NOMO-1 treated with DMSO at 0.1 percent for 48 hours (cell line): ENCODE data around the gene ADGRA1.

ENCODE experiments used
- DNase-seq: peaks from one replicate; lab custom pipeline; 2025; ENCODE audit not compliant: unreplicated experiment; lab: John Stamatoyannopoulos, UW

The ADGRA1 gene

GRCh38 chr10:133075346-133076137, 12.2 kb upstream of the ADGRA1 start:
- no peak for DNase-seq

GRCh38 chr10:133076274-133077038, 11.3 kb upstream of the ADGRA1 start:
- no peak for DNase-seq

- DNase-seq = no peak
Observed at GRCh38 chr10:133079836-133080682, 7.7 kb upstream of the ADGRA1 start.

GRCh38 chr10:133080683-133081040, 7.1 kb upstream of the ADGRA1 start:
- DNase-seq = no peak

- DNase-seq = no peak
Observed at GRCh38 chr10:133081636-133082035, 6.1 kb upstream of the ADGRA1 start.

- DNase-seq = no peak
Observed at GRCh38 chr10:133082685-133083421, 4.9 kb upstream of the ADGRA1 start.

- no peak for DNase-seq
Observed at GRCh38 chr10:133083422-133084100, 4.2 kb upstream of the ADGRA1 start.

- DNase-seq = no peak
Observed at GRCh38 chr10:133084491-133084890, 3.2 kb upstream of the ADGRA1 start.

GRCh38 chr10:133085251-133086125, 2.2 kb upstream of the ADGRA1 start:
- no peak for DNase-seq

GRCh38 chr10:133086247-133086646, 1.5 kb upstream of the ADGRA1 start:
- no peak for DNase-seq

- DNase-seq = no peak
Observed at GRCh38 chr10:133087045-133087678, 562 bp upstream of the ADGRA1 start.

GRCh38 chr10:133088179-133088955, 643 bp downstream of the ADGRA1 start:
- DNase-seq = no peak

- DNase-seq = no peak
Observed at GRCh38 chr10:133088956-133089800, 1.5 kb downstream of the ADGRA1 start.

- DNase-seq = no peak
Observed at GRCh38 chr10:133090101-133090500, 2.4 kb downstream of the ADGRA1 start.

- DNase-seq = no peak
Observed at GRCh38 chr10:133090654-133091053, 2.9 kb downstream of the ADGRA1 start.

GRCh38 chr10:133091316-133091715, 3.6 kb downstream of the ADGRA1 start:
- DNase-seq = no peak

GRCh38 chr10:133093291-133093690, 5.6 kb downstream of the ADGRA1 start:
- no peak for DNase-seq
